Measurements from ENCODE around the gene PRMT1. TPM values are rescaled to one million over a fixed set of nuclear protein-coding genes. Genes with fewer than 3 reads are reported as not detected.

Gene PRMT1
- total and polyA plus RNA-seq, 3 donors from 2014 or later, result 192 to 272 (median 201) TPM

DNA sequence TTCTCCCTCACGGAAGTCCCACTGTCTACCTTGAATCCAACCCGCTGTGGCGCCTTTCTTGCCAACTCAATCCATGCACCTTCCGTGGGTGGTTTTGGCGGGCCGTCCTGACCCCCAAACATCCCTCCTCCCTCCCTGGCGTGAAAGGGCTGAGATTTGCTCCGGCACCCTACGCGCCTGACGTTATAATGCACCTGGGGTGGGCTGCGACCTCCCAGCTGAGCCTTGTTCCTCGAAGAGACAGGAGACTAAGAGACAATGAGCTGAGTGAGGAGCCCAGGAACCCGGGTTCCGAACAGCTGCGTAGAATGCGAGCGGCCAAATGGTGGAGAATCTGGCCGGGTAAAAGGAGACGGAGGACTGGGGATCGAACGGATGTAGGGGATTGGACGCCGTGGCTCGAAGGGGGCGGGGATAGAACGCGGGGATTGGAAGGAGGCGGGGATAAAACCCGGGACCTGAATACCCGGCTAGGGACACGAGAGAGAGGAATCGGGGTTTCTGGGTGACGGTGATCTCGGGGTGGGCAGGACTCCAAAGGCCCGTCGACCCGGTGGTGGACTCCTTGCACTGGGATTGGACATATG lies 13.7 kb downstream of the PRMT1 start, which contains the start of gene CPT1C:
Gene CPT1C (plus strand): TSS at position 461 of the 587 bp plus-strand sequence. CDS start 1,137 bp downstream, outside the sequence.
- no peaks in the 10 kb centered on the region for H3K36me3 ChIP-seq (ENCODE audit: low read depth, missing control alignments)
- H3K4me3 ChIP-seq, result peak within 1 kb of the TSS; percentile 47 to 56
- H3K27me3 ChIP-seq, result no peaks in the 10 kb centered on the region
- DNase-seq, result peak; percentile 82
- H3K4me1 ChIP-seq, result peaks cover 22% of the 10 kb centered on the region
- peak within 1 kb of the TSS; percentile 45 to 84 for H3K27ac ChIP-seq
- TF ChIP-seq, protein P1, sequence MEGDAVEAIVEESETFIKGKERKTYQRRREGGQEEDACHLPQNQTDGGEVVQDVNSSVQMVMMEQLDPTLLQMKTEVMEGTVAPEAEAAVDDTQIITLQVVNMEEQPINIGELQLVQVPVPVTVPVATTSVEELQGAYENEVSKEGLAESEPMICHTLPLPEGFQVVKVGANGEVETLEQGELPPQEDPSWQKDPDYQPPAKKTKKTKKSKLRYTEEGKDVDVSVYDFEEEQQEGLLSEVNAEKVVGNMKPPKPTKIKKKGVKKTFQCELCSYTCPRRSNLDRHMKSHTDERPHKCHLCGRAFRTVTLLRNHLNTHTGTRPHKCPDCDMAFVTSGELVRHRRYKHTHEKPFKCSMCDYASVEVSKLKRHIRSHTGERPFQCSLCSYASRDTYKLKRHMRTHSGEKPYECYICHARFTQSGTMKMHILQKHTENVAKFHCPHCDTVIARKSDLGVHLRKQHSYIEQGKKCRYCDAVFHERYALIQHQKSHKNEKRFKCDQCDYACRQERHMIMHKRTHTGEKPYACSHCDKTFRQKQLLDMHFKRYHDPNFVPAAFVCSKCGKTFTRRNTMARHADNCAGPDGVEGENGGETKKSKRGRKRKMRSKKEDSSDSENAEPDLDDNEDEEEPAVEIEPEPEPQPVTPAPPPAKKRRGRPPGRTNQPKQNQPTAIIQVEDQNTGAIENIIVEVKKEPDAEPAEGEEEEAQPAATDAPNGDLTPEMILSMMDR (IDR thresholded peaks at IDR 0.05), result no peak
- no peak for TF ChIP-seq POLR2A (IDR thresholded peaks at IDR 0.05)
- intact Hi-C loops (cut with DNase I; ENCODE audit: low total_unique reads), result no loop called here
- 5 to 13% methylated on average over 31 to 38 of the region's 38 CpGs for WGBS, 2 donors
- no peaks in the 10 kb centered on the region for H3K9me3 ChIP-seq

- Histone ChIP-seq H3K4me1 (peaks cover 16% of the 10 kb centered on the region), H3K36me3 (ENCODE audit: low read depth, missing control alignments) (no peaks in the 10 kb centered on the region), H3K9me3 (no peaks in the 10 kb centered on the region), H3K27me3 (no peaks in the 10 kb centered on the region), H3K4me3 (peak overlapping the region; percentile 47 to 56), H3K27ac (peak overlapping the region in 1 of 2 donors; percentile 84)
- TF ChIP-seq POLR2A (IDR thresholded peaks at IDR 0.05), result no peak
- intact Hi-C loops (cut with DNase I; ENCODE audit: low total_unique reads), result no loop called here
- DNase-seq, result peak; percentile 69
- 9 to 16% methylated on average over 34 to 39 of the region's 39 CpGs for WGBS, 2 donors
Measured at GRCh38 chr19:49691243-49692146, 14.4 kb downstream of the PRMT1 start.

DNA sequence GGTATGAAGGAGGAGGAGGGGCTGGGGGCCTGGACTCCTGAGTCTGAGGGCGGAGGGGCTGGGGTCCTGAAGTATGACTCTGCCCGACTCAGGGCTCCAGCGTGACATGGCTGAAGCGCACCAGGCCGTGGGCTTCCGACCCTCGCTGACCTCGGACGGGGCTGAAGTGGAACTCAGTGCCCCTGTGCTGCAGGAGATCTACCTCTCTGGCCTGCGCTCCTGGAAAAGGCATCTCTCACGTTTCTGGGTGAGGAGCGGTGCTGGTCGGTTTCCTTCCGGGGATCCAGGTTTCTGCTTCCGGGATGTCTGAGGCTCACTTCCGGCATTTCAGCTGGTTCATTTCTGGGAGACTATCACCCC lies 15.1 kb downstream of the PRMT1 start:
- TF ChIP-seq, protein P1 (IDR thresholded peaks at IDR 0.05), result no peak
- no peak for TF ChIP-seq POLR2A (IDR thresholded peaks at IDR 0.05)
- 45% methylated on average over 7 to 16 of the region's 16 CpGs for WGBS, 2 donors

DNA sequence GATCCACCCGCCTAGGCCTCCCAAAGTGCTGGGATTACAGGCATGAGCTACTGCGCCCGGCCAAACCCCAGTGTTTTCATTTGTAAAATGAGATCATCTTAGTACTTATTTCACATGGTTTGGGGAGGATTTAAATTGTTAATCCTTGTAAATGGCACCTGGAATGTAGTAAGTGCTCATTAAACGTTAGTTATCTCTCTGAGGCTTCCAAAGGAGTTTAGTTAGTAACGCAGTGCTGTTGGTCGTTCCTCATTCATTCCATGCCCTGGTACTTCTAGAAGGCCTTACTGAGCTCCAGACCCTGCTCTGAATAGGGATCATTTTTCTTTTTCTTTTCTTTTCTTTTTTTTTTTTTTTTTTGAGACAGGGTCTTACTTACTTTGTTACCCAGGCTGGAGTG lies 19.0 kb downstream of the PRMT1 start:
- Histone ChIP-seq H3K36me3 (ENCODE audit: low read depth, missing control alignments) (no peaks in the 10 kb centered on the region), H3K27me3 (no peaks in the 10 kb centered on the region), H3K27ac (no peak overlapping the region), H3K9me3 (no peaks in the 10 kb centered on the region), H3K4me1 (peaks cover 6% of the 10 kb centered on the region), H3K4me3 (no peak overlapping the region)
- TF ChIP-seq, protein P1 (IDR thresholded peaks at IDR 0.05), result no peak
- no peak for TF ChIP-seq POLR2A (IDR thresholded peaks at IDR 0.05)
- intact Hi-C loops (cut with DNase I; ENCODE audit: low total_unique reads), result no loop called here
- WGBS, 2 donors, result 94 to 96% methylated on average over 6 of the region's 6 CpGs
- no peak for DNase-seq

More for the DNA sequence above, 15.1 kb downstream of the PRMT1 start:
- H3K4me1 ChIP-seq, result peaks cover 16% of the 10 kb centered on the region
- no peak for DNase-seq
- H3K27me3 ChIP-seq, result no peaks in the 10 kb centered on the region
- H3K36me3 ChIP-seq (ENCODE audit: low read depth, missing control alignments), result no peaks in the 10 kb centered on the region
- intact Hi-C loops (cut with DNase I; ENCODE audit: low total_unique reads), result no loop called here
- H3K4me3 ChIP-seq, result peak overlapping the region; percentile 47 to 56
- H3K27ac ChIP-seq, result no peak overlapping the region
- no peaks in the 10 kb centered on the region for H3K9me3 ChIP-seq

DNA sequence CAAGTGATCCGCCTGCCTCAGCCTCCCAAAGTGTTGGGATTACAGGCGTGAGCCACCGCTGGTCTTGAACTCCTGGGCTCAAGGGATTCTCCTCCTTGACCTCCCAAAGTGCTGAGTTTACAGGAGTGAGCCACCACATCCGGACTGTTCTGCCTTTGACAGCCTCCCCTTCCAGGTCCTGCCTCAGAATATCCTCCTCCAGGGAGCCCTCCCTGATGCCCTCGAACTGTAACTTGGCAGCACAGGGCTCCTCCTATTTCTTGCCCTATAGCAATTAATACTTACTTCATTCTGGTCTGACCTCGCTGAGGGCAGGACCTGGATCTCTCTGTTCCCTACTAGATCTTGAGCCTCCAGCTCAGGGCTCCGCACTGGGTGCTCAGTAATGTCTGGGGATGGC lies 19.8 kb downstream of the PRMT1 start:
- DNase-seq, result no peak
- Histone ChIP-seq H3K4me1 (no peaks in the 10 kb centered on the region), H3K9me3 (no peaks in the 10 kb centered on the region), H3K27me3 (no peaks in the 10 kb centered on the region), H3K27ac (no peak overlapping the region), H3K36me3 (ENCODE audit: low read depth, missing control alignments) (no peaks in the 10 kb centered on the region), H3K4me3 (no peak overlapping the region)
- 92 to 98% methylated on average over 7 of the region's 7 CpGs for WGBS, 2 donors
- intact Hi-C loops (cut with DNase I; ENCODE audit: low total_unique reads), result no loop called here
- TF ChIP-seq POLR2A (IDR thresholded peaks at IDR 0.05), result no peak
- TF ChIP-seq, protein P1 (IDR thresholded peaks at IDR 0.05), result no peak
